A549 (cell line): Measurements from ENCODE around the gene HECTD4.

Source experiments
- BHLHE40 ChIP-seq: IDR thresholded peaks from 2 replicates; pipeline ENCODE4 v1.6.1; 2012; ENCODE audit warnings: low read depth, low read length, inconsistent platforms
- CTCF ChIP-seq: fragments of >200 bp; sonication (Bioruptor Twin); formaldehyde crosslinking; IDR thresholded peaks from 3 replicates; pipeline ENCODE4 v1.5.1; 2016

- TF ChIP-seq BHLHE40 (no peak), CTCF (no peak)
Observed at GRCh38 chr12:112149596-112149995, 232.6 kb downstream of the HECTD4 start.
